NCI-H1930 (cell line): ENCODE data around the gene SEBOX.
A peak's percentile ranks its signal among the peaks of the same experiment; 100 is the strongest.
"Not testable (repeated sequence)": the region's sequence is repeated elsewhere in the genome, so short reads cannot be mapped to it uniquely, and the experiment has no call there.

Experiments used
- DNase-seq, 2 experiments: peaks; one replicate each; lab custom pipeline; 2025; lab: John Stamatoyannopoulos, UW

The SEBOX gene

DNA sequence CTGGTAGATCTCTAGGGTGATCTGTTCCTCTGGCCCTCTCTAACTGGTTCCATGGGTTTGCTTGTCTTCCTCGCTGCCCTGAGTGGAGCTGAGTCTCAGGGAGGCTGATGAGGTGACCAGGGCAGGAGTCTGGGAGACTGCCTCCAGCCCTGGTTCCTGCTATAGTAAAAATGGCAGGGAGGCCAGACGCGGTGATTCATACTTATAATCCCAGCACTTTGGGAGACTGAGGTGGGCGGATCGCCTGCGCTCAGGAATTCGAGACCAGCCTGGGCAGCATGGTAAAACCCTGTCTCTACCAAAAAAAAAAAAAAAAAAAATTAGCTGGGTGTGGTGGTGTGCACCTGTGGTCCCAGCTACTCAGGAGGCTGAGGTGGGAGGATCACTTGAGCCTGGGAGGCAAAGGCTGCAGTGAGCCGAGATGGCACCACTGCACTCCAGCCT, 26.2 kb downstream of the SEBOX start:
- not testable (repeated sequence) for DNase-seq

DNA sequence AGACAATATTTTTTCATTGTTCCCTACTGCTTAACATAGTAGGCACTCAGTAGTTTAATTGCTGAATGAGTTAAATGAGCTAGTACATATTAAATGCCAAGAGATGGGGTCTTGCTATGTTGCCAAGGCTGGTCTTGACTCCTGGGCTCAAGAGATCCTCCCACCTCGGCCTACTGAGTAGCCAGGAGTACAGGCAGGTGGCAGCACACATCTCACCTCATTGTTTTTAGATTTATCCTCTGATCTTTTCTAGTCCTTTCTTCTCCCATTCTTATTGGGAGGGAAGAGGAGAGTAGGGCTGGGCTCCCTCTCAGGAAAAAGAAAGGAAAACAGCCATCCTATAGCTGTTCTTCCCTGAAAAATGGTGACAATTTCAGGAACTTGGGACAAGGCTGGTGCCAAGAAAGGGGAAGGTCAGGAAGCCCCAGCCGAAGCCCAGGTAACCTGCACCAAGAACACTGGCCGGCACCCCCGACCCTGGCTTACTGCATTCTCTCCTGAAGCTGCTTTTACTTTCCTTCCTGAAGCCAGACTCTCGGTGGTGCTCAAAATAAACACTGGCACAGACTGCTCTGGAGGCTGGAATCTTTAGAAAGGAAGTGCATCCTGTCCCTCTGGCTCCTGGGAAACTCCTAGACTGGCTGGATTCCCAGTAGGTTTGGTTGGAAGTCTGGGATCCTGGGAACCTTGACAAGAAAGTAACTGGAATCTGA, 26.8 kb downstream of the SEBOX start:
- DNase-seq, result no peak

GRCh38 chr17:28335959-28336871, 28.8 kb downstream of the SEBOX start:
- DNase-seq, result no peak

- DNase-seq, result peak; percentile 99
These were observed 29.6 kb downstream of the SEBOX start, which contains the start of the genes IFT20 and TNFAIP1 for GRCh38 chr17:28335201-28335958. IFT20 (minus strand) TSS chr17:28335472; CDS start chr17:28331985, 3,487 bp downstream. TNFAIP1 (plus strand) TSS chr17:28335761; CDS start chr17:28339522, 3,761 bp downstream.

- no peak for DNase-seq
These were observed 30.3 kb downstream of the SEBOX start for GRCh38 chr17:28334666-28335200.

DNA sequence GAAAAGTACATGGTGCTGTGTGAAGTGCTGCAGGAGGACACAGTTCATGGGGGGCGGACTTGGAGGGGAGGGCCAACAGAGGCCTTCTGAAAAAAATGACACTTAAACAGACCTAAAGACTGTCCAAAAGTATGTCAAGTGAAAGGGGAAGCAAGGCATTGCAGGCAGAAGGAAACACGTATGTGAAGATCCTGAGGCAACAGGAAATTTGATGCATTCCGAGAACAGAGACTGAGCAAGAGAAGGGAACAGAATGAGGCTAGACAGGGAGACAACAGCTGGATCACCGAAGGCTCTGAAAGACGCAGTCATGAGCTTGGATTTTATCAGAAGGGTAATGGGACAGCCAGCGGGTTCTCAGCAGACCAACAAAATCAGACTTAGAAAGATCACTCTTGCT, 30.8 kb downstream of the SEBOX start:
- DNase-seq, result no peak

DNA sequence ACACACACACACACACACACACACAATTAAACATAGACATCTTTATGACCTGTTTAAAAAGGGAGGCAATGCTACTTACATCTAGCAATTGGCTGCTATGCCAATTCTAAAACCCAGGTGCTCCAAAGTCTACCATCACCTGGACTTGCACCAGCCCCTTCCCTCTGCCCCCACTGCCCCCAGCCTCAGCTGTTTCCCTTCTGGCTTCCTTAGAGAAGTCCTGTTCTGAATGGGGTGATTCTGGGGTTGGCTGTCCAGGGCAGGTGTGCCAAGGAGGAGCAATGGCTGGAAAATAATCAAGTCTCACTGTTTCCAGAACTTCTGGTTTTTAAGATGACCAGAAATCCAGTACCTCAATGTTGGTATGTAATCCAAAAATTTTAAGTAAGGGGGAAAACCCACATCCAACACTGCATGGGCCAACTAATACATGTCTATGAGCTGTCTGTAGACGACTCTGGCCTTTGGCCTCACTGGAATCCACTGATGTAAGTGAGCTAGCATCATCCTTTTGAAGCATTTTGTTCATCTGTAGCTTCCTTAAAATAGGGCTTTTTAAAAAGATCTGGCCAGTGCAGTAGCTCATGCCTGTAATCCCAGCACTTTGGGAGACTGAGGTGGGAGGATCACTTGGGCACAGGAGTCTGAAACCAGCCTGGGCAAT, 31.8 kb downstream of the SEBOX start:
- DNase-seq, result no peak

DNA sequence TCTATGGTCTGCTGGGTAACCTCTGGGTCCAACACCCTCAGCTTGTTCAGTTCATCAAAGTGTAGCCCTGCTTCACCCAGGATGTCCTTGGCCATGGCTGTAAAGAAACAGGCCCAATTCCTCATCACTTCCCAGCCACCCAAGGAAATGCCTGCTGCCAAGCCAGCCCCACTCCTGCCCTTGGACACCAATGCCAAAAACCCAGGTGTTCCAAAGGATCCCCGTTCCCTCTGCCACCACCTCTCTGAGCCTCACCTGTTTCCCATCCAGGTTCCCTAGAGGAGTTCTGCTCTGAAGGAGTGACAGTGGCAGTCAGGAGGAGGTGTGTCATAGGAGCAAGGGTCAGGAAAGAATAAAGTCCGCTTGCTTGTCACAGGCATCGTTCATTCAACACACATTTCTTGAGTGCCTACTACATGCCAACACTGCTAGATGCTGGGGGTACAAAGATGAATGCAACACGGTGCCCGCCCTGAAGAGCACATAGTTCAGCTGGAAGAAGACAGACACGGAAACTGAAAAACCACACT, 33.0 kb downstream of the SEBOX start:
- no peak for DNase-seq

- DNase-seq, result no peak
These were observed 34.3 kb downstream of the SEBOX start for GRCh38 chr17:28330671-28331070.

GRCh38 chr17:28328325-28328724, 36.7 kb downstream of the SEBOX start:
- DNase-seq, result no peak

GRCh38 chr17:28327709-28328108, 37.3 kb downstream of the SEBOX start:
- no peak for DNase-seq

DNA sequence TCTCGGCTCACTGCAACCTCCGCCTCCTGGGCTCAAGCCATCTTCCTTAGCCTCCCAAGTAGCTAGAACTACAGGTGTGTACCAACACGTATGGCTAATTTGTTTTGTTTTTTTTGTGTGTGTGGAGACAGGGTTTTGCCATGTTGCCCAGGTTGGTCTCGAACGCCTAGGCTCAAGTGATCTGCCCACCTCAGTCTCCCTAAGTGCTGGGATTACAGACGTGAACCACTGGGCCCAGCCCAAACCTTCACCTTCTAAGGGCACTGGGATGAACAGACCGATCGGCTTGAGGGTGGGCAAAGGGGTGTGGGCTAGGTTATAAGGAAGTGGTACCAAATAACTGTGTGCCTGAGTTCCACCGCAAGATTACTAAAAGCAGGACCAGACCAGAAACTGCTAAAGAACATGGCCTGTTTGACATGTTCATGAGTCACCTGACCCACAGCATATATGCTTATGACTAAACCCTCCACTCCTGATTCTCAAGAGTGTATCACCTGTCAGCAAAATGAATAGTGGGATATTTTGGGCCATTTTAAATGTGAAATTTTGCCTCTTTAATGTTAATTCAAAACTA, 37.9 kb downstream of the SEBOX start:
- DNase-seq, result no peak

GRCh38 chr17:28326114-28326513, 38.9 kb downstream of the SEBOX start:
- DNase-seq, result no peak

GRCh38 chr17:28325211-28325610, 39.8 kb downstream of the SEBOX start:
- DNase-seq, result no peak

GRCh38 chr17:28324781-28325180, 40.2 kb downstream of the SEBOX start:
- no peak for DNase-seq

- DNase-seq, result no peak
These were observed 40.7 kb downstream of the SEBOX start for GRCh38 chr17:28324267-28324745.

- DNase-seq, result no peak
These were observed 44.6 kb downstream of the SEBOX start for GRCh38 chr17:28320215-28321061.

DNA sequence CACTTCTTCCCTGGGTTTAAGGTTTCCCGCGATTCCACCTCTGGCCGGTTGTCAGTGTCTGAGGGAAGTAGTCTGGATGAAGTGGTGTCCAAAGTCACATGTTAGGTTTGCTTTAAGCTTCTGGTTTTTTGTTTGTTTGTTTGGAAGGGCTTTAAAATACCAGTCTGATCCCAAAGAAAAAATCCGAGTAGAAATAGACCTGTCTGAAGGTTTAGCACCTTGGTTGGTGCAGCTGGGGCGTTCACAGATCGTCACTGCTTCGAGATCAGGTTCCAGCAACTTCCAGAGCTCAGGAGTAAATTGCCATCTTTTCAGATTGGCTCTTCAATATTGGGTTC, 45.4 kb downstream of the SEBOX start:
- no peak for DNase-seq

DNA sequence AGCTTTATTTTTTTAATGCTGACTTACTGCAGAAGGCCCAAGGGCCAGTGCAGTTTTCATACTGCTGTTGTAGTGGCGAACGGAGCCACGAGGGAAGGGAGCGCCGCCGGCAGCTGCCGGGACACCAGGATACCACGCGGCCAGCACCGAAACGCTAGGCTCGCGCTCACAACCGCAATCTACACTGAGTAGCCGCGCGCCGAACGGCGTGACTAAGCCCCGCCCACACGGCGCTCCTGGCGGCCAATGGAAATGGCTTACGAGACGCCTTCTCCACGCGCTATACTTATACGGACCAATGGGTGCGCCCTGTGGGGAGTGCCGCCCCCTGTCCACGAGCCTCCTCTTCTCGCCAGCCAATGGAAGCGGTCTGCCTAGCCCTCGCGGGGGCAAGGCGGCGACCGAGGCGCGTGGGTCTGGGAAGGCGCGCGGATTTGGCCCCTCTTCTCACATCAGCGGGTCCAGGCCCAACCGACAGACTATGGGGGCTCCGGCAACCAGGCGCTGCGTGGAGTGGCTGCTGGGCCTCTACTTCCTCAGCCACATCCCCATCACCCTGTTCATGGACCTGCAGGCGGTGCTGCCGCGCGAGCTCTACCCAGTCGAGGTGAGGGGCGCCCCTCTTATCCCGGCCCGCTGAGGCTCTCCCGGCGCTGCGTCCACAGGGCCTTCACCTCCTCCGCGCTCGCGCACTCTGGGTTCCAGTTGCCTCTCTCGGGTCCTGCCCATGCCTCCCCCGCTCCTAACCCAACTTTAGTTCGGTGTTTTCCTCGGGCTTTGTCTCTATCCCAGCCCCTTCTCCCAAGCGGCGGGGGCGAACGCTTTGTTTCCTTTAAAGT, 46.0 kb downstream of the SEBOX start, which contains the start of gene TMEM97:
TMEM97 (plus strand) TSS at position 442 of the 839 bp plus-strand sequence; CDS start at position 482, 40 bp downstream.
- peak; percentile 96 to 97 for DNase-seq
